IMR-90 (cell line): ENCODE results near the gene ATG14. TPM values are rescaled to one million over a fixed set of nuclear protein-coding genes. Genes with fewer than 3 reads are reported as not detected.

Experiments used
- ATAC-seq: fragments of 200-7000 bp; cut with Tn5 transposase; 2 replicates; pipeline ENCODE4 v1.9.1; 2020; ENCODE audit warnings: low read depth, mild to moderate bottlenecking, moderate library complexity
- BruUV-seq: library from RNA; stranded (reverse); fragments of 400-500 nt; replicated peaks from 2 replicates; lab custom pipeline; 2021; lab: Mats Ljungman, UMichigan
- CTCF ChIA-PET: fragments of 300-600 bp; formaldehyde crosslinking; extraction: SDS; loops from one replicate; lab custom pipeline; 2021; ENCODE audit warnings: antibody characterized with exemption; lab: Yijun Ruan, JAX
- POLR2A ChIA-PET: fragments of 300-600 bp; sonication (Branson Sonifier 250); formaldehyde crosslinking; loops from one replicate; lab custom pipeline; 2022; ENCODE audit warnings: antibody characterized with exemption; ENCODE audit not compliant: unreplicated experiment; lab: Charles Lee
- DNase-seq: peaks from one replicate; pipeline ENCODE4 v3.0.0; 2013
- H2AFZ ChIP-seq: replicated peaks from 2 replicates; pipeline ENCODE3; 2013; ENCODE audit warnings: low read length, mild to moderate bottlenecking; ENCODE audit not compliant: poor library complexity
- H2AK5ac ChIP-seq: 2 replicates; pipeline ENCODE4 v1.6.1; 2013; ENCODE audit warnings: low read depth, low read length, inconsistent platforms
- H2AK9ac ChIP-seq: replicated peaks from 2 replicates; pipeline ENCODE3; 2013; ENCODE audit warnings: mild to moderate bottlenecking, low read depth, low read length, moderate library complexity; ENCODE audit not compliant: poor library complexity
- H2BK120ac ChIP-seq: 2 replicates; pipeline ENCODE4 v1.6.1; 2013; ENCODE audit warnings: low read depth, low read length, inconsistent platforms
- H2BK15ac ChIP-seq: 3 replicates; pipeline ENCODE4 v1.6.1; 2013; ENCODE audit warnings: low read depth, low read length, inconsistent platforms
- H2BK20ac ChIP-seq: 2 replicates; pipeline ENCODE4 v1.6.1; 2013; ENCODE audit warnings: low read depth, mild to moderate bottlenecking, inconsistent platforms, low read length, moderate library complexity
- H2BK5ac ChIP-seq: 2 replicates; pipeline ENCODE4 v1.6.1; 2013; ENCODE audit warnings: mild to moderate bottlenecking, low read depth, low read length, inconsistent platforms; ENCODE audit not compliant: poor library complexity, severe bottlenecking
- H3K14ac ChIP-seq: replicated peaks from 2 replicates; pipeline ENCODE4 v1.6.1; 2013; ENCODE audit warnings: low read depth, low read length, inconsistent platforms
- H3K18ac ChIP-seq: 2 replicates; pipeline ENCODE4 v1.6.1; 2013; ENCODE audit warnings: low read depth, low read length, control low read depth
- H3K23ac ChIP-seq: 2 replicates; pipeline ENCODE4 v1.6.1; 2013; ENCODE audit warnings: low read depth, low read length, inconsistent platforms
- H3K27ac ChIP-seq: 2 replicates; pipeline ENCODE4 v1.5.1; 2013; ENCODE audit warnings: mild to moderate bottlenecking, control low read depth, low read length; ENCODE audit not compliant: insufficient read depth
- H3K27me3 ChIP-seq: 2 replicates; pipeline ENCODE4 v1.6.1; 2013; ENCODE audit warnings: low read length; ENCODE audit not compliant: control insufficient read depth, insufficient read depth
- H3K36me3 ChIP-seq: 2 replicates; pipeline ENCODE4 v1.6.1; 2013; ENCODE audit warnings: low read length, mixed read lengths; ENCODE audit not compliant: control insufficient read depth, insufficient read depth
- H3K4ac ChIP-seq: 2 replicates; pipeline ENCODE4 v1.6.1; 2013; ENCODE audit warnings: low read depth, low read length, inconsistent platforms
- H3K4me1 ChIP-seq: 2 replicates; pipeline ENCODE4 v1.6.1; 2013; ENCODE audit warnings: low read length, mixed read lengths; ENCODE audit not compliant: control insufficient read depth, insufficient read depth
- H3K4me2 ChIP-seq: 2 replicates; pipeline ENCODE4 v1.6.1; 2013; ENCODE audit warnings: low read depth, mild to moderate bottlenecking, control low read depth, low read length, moderate library complexity
- H3K4me3 ChIP-seq: 2 replicates; pipeline ENCODE4 v1.5.1; 2013; ENCODE audit warnings: low read depth, mild to moderate bottlenecking, control low read depth, low read length, moderate library complexity; ENCODE audit not compliant: insufficient read depth
- H3K56ac ChIP-seq: 2 replicates; pipeline ENCODE4 v1.6.1; 2013; ENCODE audit warnings: low read length, inconsistent platforms; ENCODE audit not compliant: insufficient read depth; ENCODE audit errors: extremely low read depth
- H3K79me1 ChIP-seq, 2 experiments: 2 replicates each; pipeline ENCODE4 v1.6.1; 2013; ENCODE audit warnings: low read length in 2 of 2, inconsistent platforms in 1 of 2, low read depth in 1 of 2
- H3K9ac ChIP-seq: 2 replicates; pipeline ENCODE4 v1.6.1; 2013; ENCODE audit warnings: low read depth, low read length, control low read depth
- H3K9me1 ChIP-seq: 2 replicates; pipeline ENCODE4 v1.6.1; 2013; ENCODE audit warnings: low read length, inconsistent platforms; ENCODE audit not compliant: insufficient read depth
- H3K9me3 ChIP-seq: 2 replicates; pipeline ENCODE4 v1.6.1; 2013; ENCODE audit warnings: low read length; ENCODE audit not compliant: control insufficient read depth, insufficient read depth
- H4K20me1 ChIP-seq: 2 replicates; pipeline ENCODE4 v1.6.1; 2013; ENCODE audit warnings: low read length, inconsistent platforms; ENCODE audit not compliant: insufficient read depth
- H4K5ac ChIP-seq: 2 replicates; pipeline ENCODE4 v1.6.1; 2013; ENCODE audit warnings: mild to moderate bottlenecking, low read depth, low read length, control low read depth
- H4K8ac ChIP-seq, 2 experiments: 2 replicates each; pipeline ENCODE4 v1.6.1; 2013; ENCODE audit warnings: low read depth in 2 of 2, low read length in 2 of 2, control low read depth in 1 of 2, inconsistent platforms in 1 of 2
- H4K91ac ChIP-seq: 2 replicates; pipeline ENCODE4 v1.6.1; 2013; ENCODE audit warnings: low read depth, low read length, inconsistent platforms; ENCODE audit not compliant: insufficient read depth
- BHLHE40 ChIP-seq: fragments of 150-350 bp; IDR thresholded peaks from 2 replicates; pipeline ENCODE4 v1.6.1; 2016; ENCODE audit warnings: mild to moderate bottlenecking, low read depth, low read length
- CEBPB ChIP-seq: IDR thresholded peaks from 2 replicates; pipeline ENCODE4 v1.6.1; 2012; ENCODE audit warnings: low read depth, low read length, improper control_type of control experiment
- CHD1 ChIP-seq: IDR thresholded peaks from 2 replicates; pipeline ENCODE4 v1.6.1; 2012; ENCODE audit warnings: low read depth, low read length, improper control_type of control experiment
- FOS ChIP-seq: fragments of 150-350 bp; IDR thresholded peaks from 2 replicates; pipeline ENCODE4 v1.6.1; 2016; ENCODE audit warnings: low read depth, low read length
- MAZ ChIP-seq: IDR thresholded peaks from 2 replicates; pipeline ENCODE4 v1.6.1; 2012; ENCODE audit warnings: low read depth, mild to moderate bottlenecking, low read length, improper control_type of control experiment, moderate library complexity, borderline replicate concordance
- POLR2A ChIP-seq: IDR thresholded peaks from 2 replicates; pipeline ENCODE4 v1.6.1; 2012; ENCODE audit warnings: mild to moderate bottlenecking, low read depth, low read length
- RCOR1 ChIP-seq: IDR thresholded peaks from 2 replicates; pipeline ENCODE4 v1.6.1; 2012; ENCODE audit warnings: mild to moderate bottlenecking, low read length, improper control_type of control experiment; ENCODE audit not compliant: insufficient replicate concordance
- RFX5 ChIP-seq: IDR thresholded peaks from 2 replicates; pipeline ENCODE4 v1.8.0; 2012; ENCODE audit warnings: low read depth, mild to moderate bottlenecking, low read length, moderate library complexity
- SMC3 ChIP-seq: fragments of 150-350 bp; IDR thresholded peaks from 2 replicates; pipeline ENCODE4 v1.6.1; 2016; ENCODE audit warnings: low read depth, mild to moderate bottlenecking, antibody characterized with exemption, low read length, moderate library complexity
- WGBS, 2 experiments: methylation state at CpG; one replicate each; pipeline versions ENCODE4 v1.1.5 to v1.1.7; 2013; ENCODE audit warnings: missing lambda C conversion rate in 2 of 2; ENCODE audit not compliant: insufficient read length in 1 of 2; ENCODE audit errors: extremely low coverage in 2 of 2; 5-methylcytosine and 5-hydroxymethylcytosine counted together
- dilution Hi-C: fragments of 300-500 bp; cut with HindIII; formaldehyde crosslinking; loops from one replicate; pipeline ENCODE4 v1.14.3; 2018; ENCODE audit warnings: low sequenced_read_pairs; ENCODE audit not compliant: unreplicated experiment
- in situ Hi-C: fragments of 300-500 bp; cut with MboI; formaldehyde crosslinking; loops from 3 replicates; pipeline ENCODE4 v1.14.3; 2019; ENCODE audit warnings: low sequenced_read_pairs, inconsistent platforms, mixed read lengths
- intact Hi-C: fragments of 100-400 bp; cut with micrococcal nuclease; formaldehyde crosslinking; loops from 2 replicates; pipeline ENCODE4 v1.10.0; 2022
- polyA plus RNA-seq, 3 experiments: library from polyadenylated mRNA; depleted of rRNA; stranded (reverse); fragments of >200 nt; gene quantifications; 2 replicates each; pipeline ENCODE4 v1.2.3, GENCODE V29; 2012; ENCODE audit warnings: low replicate concordance in 1 of 3
- total RNA-seq: library from RNA; depleted of rRNA; stranded (reverse); fragments of >200 nt; gene quantifications from 2 replicates; pipeline ENCODE4 v1.2.3, GENCODE V29; 2012
- TF ChIP-seq, protein P1 (sequence below): fragments of 150-350 bp; IDR thresholded peaks from 2 replicates; pipeline ENCODE4 v1.6.1; 2016; ENCODE audit warnings: low read depth, mild to moderate bottlenecking, low read length, moderate library complexity, borderline replicate concordance
- TF ChIP-seq, protein P2 (sequence below): conservative IDR thresholded peaks from 2 replicates; pipeline ENCODE4 v1.5.1; 2012; ENCODE audit warnings: mild to moderate bottlenecking, low read depth, low read length, improper control_type of control experiment

The ATG14 gene
- total and polyA plus RNA-seq, 2 of the 4 experiments (the other 2 are of a cell fraction): 5.0 to 12.4 TPM

DNA sequence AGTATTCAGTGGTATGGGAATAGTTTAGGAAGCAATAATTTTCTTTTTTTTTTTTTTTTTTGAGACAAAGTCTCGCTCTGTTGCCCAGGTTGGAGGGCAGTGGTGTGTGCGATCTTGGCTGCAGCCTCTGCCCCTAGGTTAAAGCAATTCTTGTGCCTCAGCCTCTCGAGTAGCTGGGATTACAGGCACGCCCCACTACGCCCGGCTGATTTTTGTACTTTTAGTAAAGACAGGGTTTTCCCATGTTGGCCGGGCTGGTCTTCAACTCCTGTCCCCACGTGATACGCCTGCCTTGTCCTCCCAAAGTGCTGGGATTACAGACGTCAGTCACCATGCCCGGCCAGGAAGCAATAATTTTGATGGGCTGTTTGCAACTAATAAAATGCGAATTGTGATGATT, 62.1 kb downstream of the ATG14 start:
- intact Hi-C loops (no loop called here), dilution Hi-C loops (no loop called here), in situ Hi-C loops (no loop called here)
- H4K20me1 ChIP-seq: peaks cover 36% of the 10 kb centered on the region; the same call in 1 of the 2 replicates
- H3K9me3 ChIP-seq: no peaks in the 10 kb centered on the region
- peaks cover 24% of the 10 kb centered on the region for H3K36me3 ChIP-seq
- WGBS, 2 experiments: 81% methylated on average over 3 of the region's 12 CpGs; no CpG with 5 or more reads in 1 of the 2 experiments
- H3K18ac ChIP-seq: no peak overlapping the region
- H2BK15ac ChIP-seq: no peak overlapping the region
- no peak overlapping the region for H3K9ac ChIP-seq
- H4K5ac ChIP-seq: no peak overlapping the region
- no peaks in the 10 kb centered on the region for H3K27me3 ChIP-seq
- TF ChIP-seq BHLHE40 (no peak), FOS (no peak), CEBPB (no peak), RCOR1 (no peak), RFX5 (no peak), SMC3 (no peak), CHD1 (no peak), POLR2A (no peak), MAZ (no peak)
- TF ChIP-seq, protein P1, sequence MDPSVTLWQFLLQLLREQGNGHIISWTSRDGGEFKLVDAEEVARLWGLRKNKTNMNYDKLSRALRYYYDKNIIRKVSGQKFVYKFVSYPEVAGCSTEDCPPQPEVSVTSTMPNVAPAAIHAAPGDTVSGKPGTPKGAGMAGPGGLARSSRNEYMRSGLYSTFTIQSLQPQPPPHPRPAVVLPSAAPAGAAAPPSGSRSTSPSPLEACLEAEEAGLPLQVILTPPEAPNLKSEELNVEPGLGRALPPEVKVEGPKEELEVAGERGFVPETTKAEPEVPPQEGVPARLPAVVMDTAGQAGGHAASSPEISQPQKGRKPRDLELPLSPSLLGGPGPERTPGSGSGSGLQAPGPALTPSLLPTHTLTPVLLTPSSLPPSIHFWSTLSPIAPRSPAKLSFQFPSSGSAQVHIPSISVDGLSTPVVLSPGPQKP: no peak
- TF ChIP-seq, protein P2, sequence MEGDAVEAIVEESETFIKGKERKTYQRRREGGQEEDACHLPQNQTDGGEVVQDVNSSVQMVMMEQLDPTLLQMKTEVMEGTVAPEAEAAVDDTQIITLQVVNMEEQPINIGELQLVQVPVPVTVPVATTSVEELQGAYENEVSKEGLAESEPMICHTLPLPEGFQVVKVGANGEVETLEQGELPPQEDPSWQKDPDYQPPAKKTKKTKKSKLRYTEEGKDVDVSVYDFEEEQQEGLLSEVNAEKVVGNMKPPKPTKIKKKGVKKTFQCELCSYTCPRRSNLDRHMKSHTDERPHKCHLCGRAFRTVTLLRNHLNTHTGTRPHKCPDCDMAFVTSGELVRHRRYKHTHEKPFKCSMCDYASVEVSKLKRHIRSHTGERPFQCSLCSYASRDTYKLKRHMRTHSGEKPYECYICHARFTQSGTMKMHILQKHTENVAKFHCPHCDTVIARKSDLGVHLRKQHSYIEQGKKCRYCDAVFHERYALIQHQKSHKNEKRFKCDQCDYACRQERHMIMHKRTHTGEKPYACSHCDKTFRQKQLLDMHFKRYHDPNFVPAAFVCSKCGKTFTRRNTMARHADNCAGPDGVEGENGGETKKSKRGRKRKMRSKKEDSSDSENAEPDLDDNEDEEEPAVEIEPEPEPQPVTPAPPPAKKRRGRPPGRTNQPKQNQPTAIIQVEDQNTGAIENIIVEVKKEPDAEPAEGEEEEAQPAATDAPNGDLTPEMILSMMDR: no peak
- H3K4me1 ChIP-seq: no peaks in the 10 kb centered on the region
- no peak overlapping the region for H2AK5ac ChIP-seq
- H3K27ac ChIP-seq: no peak overlapping the region
- peaks cover 7% of the 10 kb centered on the region for H3K9me1 ChIP-seq
- H2BK20ac ChIP-seq: no peak overlapping the region
- no peak overlapping the region for H2AK9ac ChIP-seq
- BruUV-seq: no TSS peak
- H3K14ac ChIP-seq: no peak overlapping the region
- ChIA-PET POLR2A (no interaction called here), CTCF (interaction anchor here (1.4 kb wide), 1 partner anchor 17 kb away, joined by 4 read pairs; no protein-coding TSS in a partner anchor)
- no peak overlapping the region for H3K56ac ChIP-seq
- no peak overlapping the region for H2BK5ac ChIP-seq
- no peak overlapping the region for H3K4me3 ChIP-seq
- peaks cover 35 to 75% of the 10 kb centered on the region in 2 experiments for H3K79me1 ChIP-seq
- ATAC-seq (no peak), DNase-seq (no peak)
- no peak overlapping the region for H3K4ac ChIP-seq
- no peak overlapping the region for H4K91ac ChIP-seq
- no peak overlapping the region for H4K8ac ChIP-seq
- H3K4me2 ChIP-seq: no peak overlapping the region
- no peak overlapping the region for H2BK120ac ChIP-seq
- H2AFZ ChIP-seq: no peak overlapping the region
- no peak overlapping the region for H3K23ac ChIP-seq
